T1000 (cell line): ENCODE results near the gene TEDC1.

Experiments used
- DNase-seq: peaks from one replicate; lab custom pipeline; 2025; ENCODE audit warnings: mixed read lengths; lab: John Stamatoyannopoulos, UW

Gene TEDC1

GRCh38 chr14:105496831-105497591 lies 6.0 kb downstream of the TEDC1 start:
- DNase-seq = no peak

DNA sequence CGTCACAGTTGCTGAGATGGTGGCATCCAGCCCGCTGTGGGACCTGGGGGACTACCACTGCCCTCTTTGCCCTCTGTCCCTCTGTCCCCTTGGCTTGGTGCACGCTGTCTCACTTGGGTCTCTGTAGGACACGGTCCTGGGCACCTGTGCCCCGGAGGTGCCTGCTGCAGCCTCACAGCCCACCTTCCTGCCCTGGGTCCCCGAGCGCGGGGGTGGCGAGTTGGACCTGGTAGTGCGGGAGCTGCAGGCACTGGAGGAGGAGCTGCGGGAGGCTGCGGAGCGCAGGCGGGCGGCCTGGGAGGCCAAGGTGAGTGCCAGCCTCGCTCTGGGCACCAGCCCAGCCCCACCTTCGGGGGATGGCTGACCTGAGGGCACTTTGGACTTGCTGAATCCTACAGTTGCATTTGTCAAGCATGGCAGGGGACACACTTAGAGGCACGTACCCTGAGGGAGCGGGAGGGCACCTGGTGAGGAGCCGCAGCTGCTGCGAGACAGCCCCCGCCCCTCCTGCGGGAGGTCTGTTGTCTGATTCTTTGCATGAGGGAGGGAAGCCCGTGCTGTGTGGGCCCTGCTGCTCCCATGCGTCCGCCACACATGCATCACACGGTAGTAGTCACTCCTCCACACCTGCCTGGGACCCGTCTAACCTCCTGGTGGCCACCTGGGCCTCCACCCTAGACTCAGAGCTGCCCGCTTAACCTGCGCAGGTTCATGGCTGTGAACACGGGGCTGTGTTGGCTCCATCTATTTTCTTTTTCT lies 6.8 kb downstream of the TEDC1 start:
- no peak for DNase-seq

GRCh38 chr14:105498430-105499255 lies 7.6 kb downstream of the TEDC1 start:
- no peak for DNase-seq

GRCh38 chr14:105499256-105500035 lies 8.4 kb downstream of the TEDC1 start:
- DNase-seq = no peak

- DNase-seq = no peak
These were observed 9.1 kb downstream of the TEDC1 start for GRCh38 chr14:105500036-105500725.

DNA sequence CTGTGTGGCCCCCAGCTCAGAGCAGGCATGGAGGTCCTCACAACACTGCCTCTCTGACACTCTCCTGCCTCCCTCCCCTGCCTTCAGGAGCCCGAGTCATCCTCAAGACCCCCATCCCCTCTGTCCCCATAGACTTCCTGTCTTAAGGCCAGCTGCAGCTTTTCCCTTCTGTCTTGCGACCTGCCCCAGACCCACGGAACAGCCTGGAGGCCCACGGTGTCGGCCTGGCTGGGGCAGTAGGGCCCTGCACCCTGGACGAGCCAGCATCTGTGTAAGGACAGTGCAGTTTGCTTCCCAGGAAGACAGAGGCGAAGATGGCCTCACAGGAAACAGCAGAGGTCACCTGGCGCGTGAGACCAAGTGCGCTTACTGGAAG lies 9.7 kb downstream of the TEDC1 start:
- DNase-seq = no peak

DNA sequence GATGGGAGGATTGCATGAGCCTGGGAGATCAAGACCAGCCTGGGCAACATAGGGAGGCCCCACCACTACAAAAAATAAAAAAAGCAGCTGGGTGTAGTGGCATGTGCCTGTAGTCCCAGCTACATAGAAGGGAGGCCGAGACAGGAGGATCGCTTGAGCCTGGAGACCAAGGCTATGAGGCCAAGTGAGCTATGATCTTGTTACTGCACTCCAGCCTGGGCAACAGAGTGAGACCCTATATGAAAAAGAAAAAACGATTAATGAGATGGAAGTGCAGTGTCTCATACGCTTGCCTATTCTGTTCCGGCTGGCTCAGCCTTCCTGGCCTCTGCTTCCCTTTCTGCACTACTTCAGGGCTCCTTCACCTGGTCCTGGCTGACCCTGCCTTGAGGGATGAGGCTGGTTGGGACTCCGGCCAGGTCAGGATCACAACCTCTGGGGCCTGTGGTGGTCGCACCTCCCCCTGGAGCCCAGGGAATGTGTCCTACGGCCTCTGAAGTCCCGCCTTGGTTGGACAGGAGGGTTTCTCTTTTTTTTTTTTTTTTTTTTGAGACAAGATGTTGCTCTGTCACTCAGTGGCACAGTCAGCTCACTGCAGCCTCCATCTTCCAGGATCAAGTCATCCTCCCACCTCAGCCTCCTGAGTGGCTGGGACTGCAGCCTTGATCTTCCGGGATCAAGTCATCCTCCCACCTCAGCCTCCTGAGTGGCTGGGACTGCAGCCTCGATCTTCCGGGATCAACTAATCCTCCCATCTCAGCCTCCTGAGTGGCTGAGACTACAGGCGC lies 10.7 kb downstream of the TEDC1 start:
- no peak for DNase-seq

DNA sequence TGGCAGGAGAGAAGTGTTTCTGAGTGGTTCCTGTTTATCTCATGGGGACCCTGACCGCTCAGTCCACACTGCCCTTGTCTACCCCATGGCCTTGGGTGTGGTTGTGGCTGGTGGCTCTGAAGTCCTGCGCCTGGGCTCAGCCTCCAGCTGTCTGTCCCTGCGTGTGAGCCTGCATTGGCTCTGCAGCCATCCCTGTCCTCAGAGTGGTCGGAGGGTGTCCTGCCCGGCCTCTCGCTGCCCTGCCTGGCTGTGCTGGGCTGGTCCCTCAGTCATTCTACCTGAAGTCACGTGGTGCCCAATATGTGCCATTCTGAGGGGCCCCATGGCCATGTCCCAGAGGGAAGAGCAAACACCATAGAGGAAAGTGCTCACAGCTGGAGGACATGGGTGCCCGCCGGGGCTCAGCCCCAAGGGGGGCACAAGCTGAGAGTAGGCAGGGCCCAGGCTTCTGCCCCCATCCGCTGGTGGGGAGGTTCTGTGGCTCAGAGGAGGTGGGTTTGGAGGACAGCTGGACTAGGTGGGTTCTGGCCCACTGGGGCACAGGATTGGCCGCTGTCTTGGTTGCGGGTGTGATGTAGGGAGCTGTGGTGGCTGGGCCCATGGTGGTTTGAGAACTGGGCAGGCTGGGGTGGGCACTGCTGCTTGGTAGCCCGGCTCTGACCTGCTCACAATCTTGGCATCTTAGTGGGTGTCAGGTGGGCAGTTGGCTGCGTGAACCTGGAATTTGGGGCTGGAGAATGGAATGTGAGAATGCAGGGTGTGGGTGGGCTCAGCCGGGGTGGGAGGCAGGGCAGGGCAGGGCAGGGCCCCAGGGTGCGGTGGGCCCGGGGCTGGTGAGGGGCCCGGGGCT lies 11.6 kb downstream of the TEDC1 start:
- DNase-seq = no peak

- no peak for DNase-seq
These were observed 12.2 kb downstream of the TEDC1 start for GRCh38 chr14:105503296-105503640.

- DNase-seq = no peak
These were observed 13.1 kb downstream of the TEDC1 start for GRCh38 chr14:105503935-105504692.

DNA sequence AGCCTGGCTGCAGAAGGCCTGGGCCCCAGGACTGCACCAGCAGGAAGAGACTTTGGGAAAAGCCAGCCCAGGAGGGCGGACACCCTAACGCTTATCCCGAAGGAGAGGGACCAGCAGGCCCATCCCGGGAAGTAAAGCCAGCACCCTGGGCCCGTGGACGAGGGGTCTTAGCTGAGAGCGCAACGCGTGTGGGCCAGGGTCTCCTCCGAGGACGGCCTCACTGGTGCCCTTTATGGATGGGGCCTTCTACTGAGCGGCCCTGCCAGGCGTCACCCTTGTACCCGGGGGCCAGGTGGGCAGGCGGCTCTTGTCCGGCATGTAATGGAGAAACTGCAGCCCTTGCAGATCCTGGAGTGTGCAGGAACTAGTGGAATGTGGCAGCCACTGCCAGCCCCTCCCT lies 14.1 kb downstream of the TEDC1 start:
- no peak for DNase-seq

DNA sequence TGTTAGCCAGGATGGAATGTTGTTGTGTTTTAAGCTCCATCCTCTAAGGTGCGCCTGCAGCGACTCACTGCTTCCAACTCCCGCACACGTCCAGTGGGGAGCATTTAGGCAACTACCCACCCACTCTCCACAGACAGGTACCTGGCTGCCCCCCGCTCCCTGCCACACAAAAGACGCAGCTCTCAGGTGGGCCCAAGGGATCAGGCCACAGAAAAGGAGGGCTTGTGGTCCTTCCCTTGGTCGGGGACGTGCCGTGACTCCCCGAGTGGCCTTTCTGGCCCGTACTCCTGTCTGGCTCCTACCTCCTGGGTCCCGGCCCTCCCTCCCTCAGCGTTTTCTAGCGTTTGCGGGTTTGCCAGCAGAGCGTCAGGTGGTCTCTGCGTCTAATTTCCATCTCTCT lies 16.2 kb downstream of the TEDC1 start:
- no peak for DNase-seq

- DNase-seq = no peak
These were observed 17.0 kb downstream of the TEDC1 start for GRCh38 chr14:105508069-105508468.

- DNase-seq = no peak
These were observed 17.6 kb downstream of the TEDC1 start for GRCh38 chr14:105508601-105509000.

DNA sequence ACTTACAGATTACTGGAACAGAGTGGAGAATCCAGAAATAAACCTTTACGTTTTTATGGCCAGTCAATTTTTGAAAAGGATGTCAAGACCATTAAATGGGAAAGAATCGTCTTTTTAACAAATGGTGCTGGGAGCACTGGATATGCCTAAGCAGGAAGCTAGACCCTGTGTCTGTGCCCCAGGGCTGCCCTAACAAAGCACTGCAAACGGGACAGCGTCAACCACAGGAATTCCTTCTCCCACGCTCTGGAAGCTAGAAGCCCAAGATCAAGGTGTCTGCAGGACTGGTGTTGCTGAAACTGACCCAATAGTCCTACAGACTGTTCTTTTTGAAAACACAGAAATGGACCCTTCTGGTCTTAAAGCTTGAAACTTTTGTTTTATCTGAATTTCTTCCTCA lies 26.1 kb downstream of the TEDC1 start:
- no peak for DNase-seq

GRCh38 chr14:105519946-105520698 lies 29.1 kb downstream of the TEDC1 start:
- DNase-seq = no peak

- no peak for DNase-seq
These were observed 34.3 kb downstream of the TEDC1 start for GRCh38 chr14:105525326-105525725.
